ENCODE data around the gene CNTFR.

- TF ChIP-seq SP1 (IDR thresholded peaks at IDR 0.05) (no peak), ELF4 (IDR thresholded peaks at IDR 0.05) (no peak), CTBP1 (IDR thresholded peaks at IDR 0.05; ENCODE audit: borderline replicate concordance) (no peak), FOXM1 (IDR thresholded peaks at IDR 0.05; ENCODE audit: borderline replicate concordance) (no peak), SUZ12 (IDR thresholded peaks at IDR 0.05) (no peak), BHLHE40 (IDR thresholded peaks at IDR 0.05; ENCODE audit: borderline replicate concordance) (no peak), TARDBP (IDR thresholded peaks at IDR 0.05) (no peak), FOXA1 (IDR thresholded peaks at IDR 0.05) (no peak)
Measured at GRCh38 chr9:34570809-34571480, 18.6 kb downstream of the CNTFR start.
